Heart right ventricle (tissue), 16 donors: ENCODE measurements around the gene ASB6. TPM values are rescaled to one million over a fixed set of nuclear protein-coding genes. Genes with fewer than 3 reads are reported as not detected.

Experiments
- ATAC-seq, 8 donors: fragments of 200-7000 bp; cut with Tn5 transposase; one replicate each; pipeline ENCODE4 v1.9.1; 2020; ENCODE audit warnings: mild to moderate bottlenecking in 8 of 8, moderate library complexity in 8 of 8, moderate number of reproducible peaks in 1 of 8
- DNase-seq, 2 donors: peaks; one replicate each; pipeline ENCODE4 v3.0.0-alpha.2; 2020
- H3K27ac ChIP-seq, 10 donors: fragments of 200-600 bp; sonication (generic) in 2 of 10; one replicate each; pipeline versions ENCODE4 v1.5.0 to v1.8.0; 2020 to 2022; ENCODE audit warnings: mild to moderate bottlenecking in 3 of 10
- H3K27me3 ChIP-seq, 7 donors: fragments of 200-600 bp; one replicate each; pipeline ENCODE4 v1.8.0; 2021 to 2022; ENCODE audit warnings: mild to moderate bottlenecking in 2 of 7
- H3K36me3 ChIP-seq, 9 donors: fragments of 200-600 bp; sonication (generic) in 1 of 9; one replicate each; pipeline versions ENCODE4 v1.5.0 to v1.8.0; 2020 to 2022; ENCODE audit warnings: mild to moderate bottlenecking in 2 of 9
- H3K4me1 ChIP-seq, 9 donors: fragments of 200-600 bp; sonication (generic) in 1 of 9; one replicate each; pipeline versions ENCODE4 v1.5.0 to v1.8.0; 2020 to 2022; ENCODE audit warnings: mild to moderate bottlenecking in 4 of 9
- H3K4me3 ChIP-seq, 10 donors: fragments of 200-600 bp; sonication (generic) in 2 of 10; one replicate each; pipeline versions ENCODE4 v1.5.0 to v1.8.0; 2020 to 2022; ENCODE audit warnings: mild to moderate bottlenecking in 7 of 10, moderate library complexity in 2 of 10
- H3K9me3 ChIP-seq, 11 donors: fragments of 200-600 bp in 10 of 11; sonication (generic) in 2 of 11; one replicate each; pipeline versions ENCODE4 v1.5.0 to v1.8.0; 2013 to 2022; ENCODE audit warnings: mild to moderate bottlenecking in 2 of 11, control low read depth in 1 of 11, moderate library complexity in 1 of 11
- WGBS, 2 donors: extraction: QIAGEN DNeasy Blood & Tissue Kit; methylation state at CpG; one replicate each; pipeline ENCODE4 v1.1.7; 2013; ENCODE audit warnings: inconsistent platforms in 1 of 2; 5-methylcytosine and 5-hydroxymethylcytosine counted together
- intact Hi-C, 10 donors: fragments of 100-400 bp; cut with DNase I; formaldehyde crosslinking; loops; one replicate each; pipeline versions ENCODE4 v1.11.1 to v1.14.2; 2022
- long read RNA-seq, 3 donors: library from polyadenylated mRNA; unstranded; transcript quantifications; one replicate each; pipeline ENCODE4 v2.0.0, GENCODE V29; 2020 to 2021
- polyA plus RNA-seq, 2 donors: library from polyadenylated mRNA; stranded (reverse); fragments of 200-250 nt; gene quantifications; one replicate each; pipeline ENCODE4 v1.2.3, GENCODE V29; 2013
- total RNA-seq, 10 donors: library from RNA; stranded (reverse); fragmentation: NEBNext Ultra II Directional in 3 of 10; extraction: Animal tissue kit (Norgen Biotek cat#: 25700) in 3 of 10; gene quantifications; one replicate each; pipeline versions ENCODE4 v1.2.1 to v1.2.4, GENCODE V29; 2021 to 2023
- TF ChIP-seq, protein P1 (sequence below), 9 donors: fragments of 200-600 bp; sonication (generic) in 2 of 9; IDR thresholded peaks; one replicate each; pipeline versions ENCODE4 v1.5.0 to v1.8.0; 2021 to 2022; ENCODE audit warnings: antibody characterized with exemption in 9 of 9, mild to moderate bottlenecking in 5 of 9, moderate library complexity in 1 of 9
- donor health status: Arrhythmogenic right ventricular cardiomyopathy.
- donor health status: ischemic (EF 13 %, LVEDD 7.1; RV severe dilation, severe dysfunction).
- donor health status: healthy with polysubstance abuse.
- donor health status: DM: no; HTN: yes; CAD: no.
- donor health status: DM: no; HTN: no; CAD: no.
- donor health status: ischemic (EF 25% LVEDD 6.9; RV normal size, moderate dysfunction).
- donor health status: ischemic (EF 25% LVEDD 5.7; RV mildly dilated, moderate dysfunction).
- donor health status: healthy.
- donor health status: DM: yes; HTN: yes; CAD: no.
- donor health status: Ischemic cardiomyopathy.
- donor health status: ischemic (EF 35%, LVEDD 5.7; RV mildly dilated, moderate dysfunction).
- donor health status: nonischemic (EF 11% LVEDD 7.7; RV severe dilation, severe dysfunction).
- donor health status: DM: yes; HTN: yes; CAD: no.
- donor health status: PGD.
- donor health status: ischemic (EF 29% LVEDD 5.4; RV normal size, mild dysfunction).
- donor health status: nonischemic (EF 23%, LVEDD 6.1; RV moderate dilation, normal function).

The ASB6 gene, protein sequence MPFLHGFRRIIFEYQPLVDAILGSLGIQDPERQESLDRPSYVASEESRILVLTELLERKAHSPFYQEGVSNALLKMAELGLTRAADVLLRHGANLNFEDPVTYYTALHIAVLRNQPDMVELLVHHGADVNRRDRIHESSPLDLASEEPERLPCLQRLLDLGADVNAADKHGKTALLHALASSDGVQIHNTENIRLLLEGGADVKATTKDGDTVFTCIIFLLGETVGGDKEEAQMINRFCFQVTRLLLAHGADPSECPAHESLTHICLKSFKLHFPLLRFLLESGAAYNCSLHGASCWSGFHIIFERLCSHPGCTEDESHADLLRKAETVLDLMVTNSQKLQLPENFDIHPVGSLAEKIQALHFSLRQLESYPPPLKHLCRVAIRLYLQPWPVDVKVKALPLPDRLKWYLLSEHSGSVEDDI
- total RNA-seq (10 to 100 TPM in 2 of 10 donors, 1 to 10 TPM in 8; 6.2 to 11.8 (median 9.0) TPM), polyA plus RNA-seq (10 to 100 TPM in 1 of 2 donors, 1 to 10 TPM in 1; 9.2 to 11.2 TPM)
- long read RNA-seq, donor 1, transcript ASB6-201 (6 exons, 2,330 nt) = major isoform, 12 of 20 reads
- long read RNA-seq, donor 1, partial matches to known transcripts = 0 of 20 reads
- long read RNA-seq, donor 1, other reads (novel, unspliced or antisense) = 8 of 20 reads
- long read RNA-seq, donor 2, transcript ASB6-201 (6 exons, 2,330 nt) = major isoform, 9 of 11 reads
- long read RNA-seq, donor 2, partial matches to known transcripts = 0 of 11 reads
- long read RNA-seq, donor 2, other reads (novel, unspliced or antisense) = 2 of 11 reads
- long read RNA-seq, donor 3, transcript ASB6-201 (6 exons, 2,330 nt) = major isoform, 33 of 50 reads
- long read RNA-seq, donor 3, partial matches to known transcripts = 7 of 50 reads
- long read RNA-seq, donor 3, other reads (novel, unspliced or antisense) = 10 of 50 reads

DNA sequence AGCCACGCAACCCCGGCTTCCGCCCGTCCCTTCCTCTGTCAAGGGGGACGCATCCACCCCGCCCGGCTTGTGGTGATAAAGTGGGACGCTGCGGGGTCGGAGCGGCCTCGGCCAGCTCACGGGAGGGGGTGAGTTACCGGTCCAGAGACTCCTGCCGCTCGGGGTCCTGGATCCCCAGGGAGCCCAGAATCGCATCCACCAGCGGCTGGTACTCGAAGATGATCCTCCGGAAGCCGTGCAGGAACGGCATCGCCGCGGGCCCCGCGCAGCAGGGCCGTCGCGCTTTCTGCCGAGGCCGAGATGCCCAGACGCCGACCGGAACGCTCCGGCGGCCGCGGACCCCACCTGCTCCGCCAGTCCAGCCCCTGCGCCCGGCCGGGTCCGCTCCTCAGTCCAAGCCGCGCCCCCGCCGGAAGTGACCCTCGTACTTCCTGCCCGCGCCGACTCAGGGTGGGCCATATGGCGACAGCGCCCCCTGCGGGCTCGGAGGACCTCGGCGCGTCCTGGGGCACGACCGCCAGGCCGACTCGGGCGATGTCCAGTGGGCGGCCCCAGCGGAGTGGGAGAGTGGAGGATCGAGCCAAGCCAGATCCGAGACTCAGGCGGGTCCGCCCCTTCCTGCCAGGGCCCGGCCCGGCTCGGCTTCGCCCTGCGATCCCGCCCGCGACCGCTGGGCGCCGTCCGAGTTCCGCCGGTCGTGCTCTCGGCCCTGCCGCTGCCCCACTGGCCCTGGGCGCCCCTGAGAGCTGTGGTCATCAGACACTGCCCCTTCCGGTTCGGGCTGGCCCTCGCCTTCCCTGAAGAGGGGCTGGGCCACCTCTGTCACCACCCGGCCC, at the start of gene ASB6:
Gene ASB6 (minus strand): TSS at position 402 of the 836 bp plus-strand sequence. CDS start 152 bp downstream, at position 250.
- peak within 1 kb of the TSS; percentile 76 to 100 (median 98) for H3K4me3 ChIP-seq
- intact Hi-C loops = loop anchor here (1.0 to 10.0 kb wide), 8 partner anchors 83 to 142 kb away; no protein-coding TSS in a partner anchor
- no peaks in the 10 kb centered on the region for H3K27me3 ChIP-seq
- H3K9me3 ChIP-seq = no peaks in the 10 kb centered on the region
- H3K27ac ChIP-seq = peak within 1 kb of the TSS; percentile 27 to 92 (median 84)
- peaks cover 17 to 29% (median 24%) of the 10 kb centered on the region in 9 donors for H3K4me1 ChIP-seq
- TF ChIP-seq, protein P1, sequence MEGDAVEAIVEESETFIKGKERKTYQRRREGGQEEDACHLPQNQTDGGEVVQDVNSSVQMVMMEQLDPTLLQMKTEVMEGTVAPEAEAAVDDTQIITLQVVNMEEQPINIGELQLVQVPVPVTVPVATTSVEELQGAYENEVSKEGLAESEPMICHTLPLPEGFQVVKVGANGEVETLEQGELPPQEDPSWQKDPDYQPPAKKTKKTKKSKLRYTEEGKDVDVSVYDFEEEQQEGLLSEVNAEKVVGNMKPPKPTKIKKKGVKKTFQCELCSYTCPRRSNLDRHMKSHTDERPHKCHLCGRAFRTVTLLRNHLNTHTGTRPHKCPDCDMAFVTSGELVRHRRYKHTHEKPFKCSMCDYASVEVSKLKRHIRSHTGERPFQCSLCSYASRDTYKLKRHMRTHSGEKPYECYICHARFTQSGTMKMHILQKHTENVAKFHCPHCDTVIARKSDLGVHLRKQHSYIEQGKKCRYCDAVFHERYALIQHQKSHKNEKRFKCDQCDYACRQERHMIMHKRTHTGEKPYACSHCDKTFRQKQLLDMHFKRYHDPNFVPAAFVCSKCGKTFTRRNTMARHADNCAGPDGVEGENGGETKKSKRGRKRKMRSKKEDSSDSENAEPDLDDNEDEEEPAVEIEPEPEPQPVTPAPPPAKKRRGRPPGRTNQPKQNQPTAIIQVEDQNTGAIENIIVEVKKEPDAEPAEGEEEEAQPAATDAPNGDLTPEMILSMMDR (IDR thresholded peaks at IDR 0.05) = peak; percentile 96 to 100 (median 99)
- DNase-seq (peak; percentile 98 to 99), ATAC-seq (peak; percentile 94 to 98 (median 96))
- 0% methylated on average over 89 to 93 of the region's 93 CpGs for WGBS, 2 donors
- peaks cover 0 to 32% (median 23%) of the 10 kb centered on the region in 9 donors for H3K36me3 ChIP-seq

DNA sequence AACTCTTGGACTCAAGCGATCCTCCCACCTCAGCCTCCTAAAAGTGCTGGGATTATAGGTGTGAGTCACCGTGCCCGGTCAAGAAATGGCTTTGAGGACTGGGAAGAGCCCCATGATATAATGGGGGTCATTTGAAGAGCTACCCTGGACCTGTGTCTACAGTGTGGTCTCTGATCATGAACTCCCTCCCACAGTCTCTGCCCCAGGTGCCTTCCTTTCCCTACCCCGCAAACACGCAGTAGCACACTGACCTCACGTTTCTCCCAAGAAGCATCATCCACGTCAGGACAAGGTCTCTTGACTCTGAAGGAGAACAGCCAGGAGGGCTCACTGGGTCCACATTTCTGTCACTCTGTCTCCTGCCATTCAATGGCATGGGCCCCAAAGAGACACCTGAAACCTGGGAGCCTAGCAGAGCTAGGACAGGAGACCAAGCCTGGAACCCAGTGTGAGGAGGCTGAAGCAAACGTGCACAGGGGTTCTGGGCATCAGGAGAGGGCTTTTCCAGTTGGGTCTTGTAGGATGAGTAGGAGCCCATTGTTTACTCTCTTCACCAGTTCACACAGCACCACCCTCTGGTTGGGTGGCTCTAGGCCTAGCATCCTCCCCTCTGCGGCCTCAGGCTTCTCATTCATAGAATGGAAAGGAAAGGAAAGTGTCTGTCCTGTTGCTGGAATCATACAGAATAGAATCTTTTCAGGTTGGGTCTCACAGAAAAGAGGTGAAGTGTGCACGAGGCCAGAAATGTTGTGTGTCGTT, 46.5 kb upstream of the ASB6 start:
- Histone ChIP-seq H3K4me3 (no peak overlapping the region), H3K9me3 (peaks cover 0 to 6% (median 0%) of the 10 kb centered on the region in 11 donors), H3K4me1 (no peaks in the 10 kb centered on the region), H3K27me3 (no peaks in the 10 kb centered on the region), H3K27ac (no peak overlapping the region), H3K36me3 (no peaks in the 10 kb centered on the region)
- ATAC-seq (no peak), DNase-seq (no peak)
- TF ChIP-seq, protein P1 (IDR thresholded peaks at IDR 0.05) = no peak
- intact Hi-C loops = no loop called here
- WGBS, 2 donors = 88 to 95% methylated on average over 11 of the region's 11 CpGs

DNA sequence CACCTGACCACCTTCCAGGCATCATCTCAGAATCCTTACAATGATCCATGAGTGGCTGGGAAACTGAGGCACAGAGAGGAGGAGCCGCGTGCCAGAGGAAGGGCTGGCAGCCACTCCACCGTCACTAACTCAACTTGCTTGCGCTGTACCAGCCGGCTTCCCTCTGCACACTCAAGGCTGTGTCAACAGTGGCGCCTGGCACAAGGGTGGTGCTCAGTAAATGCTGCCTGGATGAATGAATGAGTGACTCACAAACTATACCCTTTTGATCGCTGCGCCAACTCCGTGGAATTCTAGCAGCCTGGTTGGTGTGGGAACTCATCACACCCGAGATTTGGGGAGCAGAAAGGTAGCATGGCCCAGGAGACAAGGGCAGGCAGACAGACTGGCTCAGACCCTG, 45.4 kb upstream of the ASB6 start:
- Histone ChIP-seq H3K27me3 (peaks cover 0 to 10% (median under 1%) of the 10 kb centered on the region in 7 donors), H3K9me3 (peaks cover 0 to under 1% (median 0%) of the 10 kb centered on the region in 11 donors), H3K4me3 (no peak overlapping the region), H3K27ac (no peak overlapping the region), H3K36me3 (no peaks in the 10 kb centered on the region), H3K4me1 (no peaks in the 10 kb centered on the region)
- intact Hi-C loops = no loop called here
- 89 to 91% methylated on average over 10 of the region's 10 CpGs for WGBS, 2 donors
- TF ChIP-seq, protein P1 (IDR thresholded peaks at IDR 0.05) = no peak
- ATAC-seq = no peak
- DNase-seq = no peak
